ENCODE data around the gene RUNX1. TPM values are rescaled to one million over a fixed set of nuclear protein-coding genes. Genes with fewer than 3 reads are reported as not detected.

The RUNX1 gene
- total and polyA plus RNA-seq, 2 of the 13 experiments (the other 11 are each of a cell fraction or from before 2014, with no cell fraction given), result 5.4 to 6.4 TPM

DNA sequence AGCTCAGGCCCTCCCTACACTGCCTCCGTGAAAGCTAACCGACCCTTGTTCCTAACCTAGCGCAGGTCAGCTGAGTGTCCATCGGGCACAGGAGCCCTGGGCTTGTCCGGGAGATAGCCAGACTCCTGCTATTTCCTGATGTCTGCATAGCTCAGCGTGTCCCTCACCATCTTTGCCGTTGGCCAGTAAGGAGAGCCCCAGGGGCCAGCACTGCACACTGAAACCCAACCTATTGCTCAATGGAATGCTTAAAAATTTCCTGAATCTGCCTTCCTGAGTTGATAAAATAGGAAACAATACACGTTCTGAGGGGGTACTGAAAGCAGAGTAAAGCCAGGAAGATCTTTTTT lies 2.2 kb downstream of the RUNX1 start (continued):
- no peak for TF ChIP-seq ATF7-NPFF (CRISPR knock-in tag; IDR thresholded peaks at IDR 0.05; ENCODE audit: low read depth)
- no peak for TF ChIP-seq GPN1 (CRISPR knock-in tag; IDR thresholded peaks at IDR 0.05; ENCODE audit: borderline replicate concordance)
- TF ChIP-seq, protein P1, sequence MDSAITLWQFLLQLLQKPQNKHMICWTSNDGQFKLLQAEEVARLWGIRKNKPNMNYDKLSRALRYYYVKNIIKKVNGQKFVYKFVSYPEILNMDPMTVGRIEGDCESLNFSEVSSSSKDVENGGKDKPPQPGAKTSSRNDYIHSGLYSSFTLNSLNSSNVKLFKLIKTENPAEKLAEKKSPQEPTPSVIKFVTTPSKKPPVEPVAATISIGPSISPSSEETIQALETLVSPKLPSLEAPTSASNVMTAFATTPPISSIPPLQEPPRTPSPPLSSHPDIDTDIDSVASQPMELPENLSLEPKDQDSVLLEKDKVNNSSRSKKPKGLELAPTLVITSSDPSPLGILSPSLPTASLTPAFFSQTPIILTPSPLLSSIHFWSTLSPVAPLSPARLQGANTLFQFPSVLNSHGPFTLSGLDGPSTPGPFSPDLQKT (CRISPR knock-in tag; IDR thresholded peaks at IDR 0.05; ENCODE audit: borderline replicate concordance), result no peak
- TF ChIP-seq ZNF773 (CRISPR knock-in tag; IDR thresholded peaks at IDR 0.05; ENCODE audit: borderline replicate concordance), result no peak
- no peak for TF ChIP-seq ZKSCAN8 (CRISPR knock-in tag; IDR thresholded peaks at IDR 0.05; ENCODE audit: borderline replicate concordance)
- TF ChIP-seq, protein P2, sequence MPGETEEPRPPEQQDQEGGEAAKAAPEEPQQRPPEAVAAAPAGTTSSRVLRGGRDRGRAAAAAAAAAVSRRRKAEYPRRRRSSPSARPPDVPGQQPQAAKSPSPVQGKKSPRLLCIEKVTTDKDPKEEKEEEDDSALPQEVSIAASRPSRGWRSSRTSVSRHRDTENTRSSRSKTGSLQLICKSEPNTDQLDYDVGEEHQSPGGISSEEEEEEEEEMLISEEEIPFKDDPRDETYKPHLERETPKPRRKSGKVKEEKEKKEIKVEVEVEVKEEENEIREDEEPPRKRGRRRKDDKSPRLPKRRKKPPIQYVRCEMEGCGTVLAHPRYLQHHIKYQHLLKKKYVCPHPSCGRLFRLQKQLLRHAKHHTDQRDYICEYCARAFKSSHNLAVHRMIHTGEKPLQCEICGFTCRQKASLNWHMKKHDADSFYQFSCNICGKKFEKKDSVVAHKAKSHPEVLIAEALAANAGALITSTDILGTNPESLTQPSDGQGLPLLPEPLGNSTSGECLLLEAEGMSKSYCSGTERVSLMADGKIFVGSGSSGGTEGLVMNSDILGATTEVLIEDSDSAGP (CRISPR knock-in tag; IDR thresholded peaks at IDR 0.05; ENCODE audit: borderline replicate concordance), result no peak
- no peak for TF ChIP-seq MXI1 (IDR thresholded peaks at IDR 0.05; ENCODE audit: borderline replicate concordance, low read depth, low read length)
- no peak for TF ChIP-seq ZC3H13 (CRISPR knock-in tag; IDR thresholded peaks at IDR 0.05)

DNA sequence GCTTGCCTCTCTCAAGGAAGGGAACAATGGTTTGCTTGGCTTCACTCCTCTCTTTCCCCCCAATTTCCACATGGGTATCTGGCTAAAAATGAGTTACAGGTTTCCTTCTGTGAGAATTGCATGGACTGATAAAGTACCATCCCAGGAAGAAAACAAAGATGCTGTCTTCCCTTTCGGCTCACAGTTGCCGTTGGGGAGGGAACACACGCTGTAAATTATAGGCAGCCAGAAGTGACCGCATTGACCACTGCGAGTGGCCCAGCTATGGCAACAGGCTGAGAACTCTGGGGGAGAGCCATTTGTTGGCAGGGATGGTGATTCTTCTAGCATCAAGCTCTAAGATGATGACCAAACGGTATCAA lies 2.9 kb downstream of the RUNX1 start:
- in situ Hi-C loops (cut with HindIII; ENCODE audit: extremely low pct_ligation_motif_present, low pct_unique_long_range_greater_than_20kb), result no loop called here
- Histone ChIP-seq H3K27me3 (ENCODE audit: control insufficient read depth in 1 of 2, insufficient read depth in 2 of 2, low read length in 2 of 2) (no peaks in the 10 kb centered on the region), H2AFZ (ENCODE audit: low read length) (no peak overlapping the region), H3K9ac (ENCODE audit: insufficient read depth, low read depth, low read length) (no peak overlapping the region), H3K27ac (ENCODE audit: extremely low read length, insufficient read depth, low read length) (no peak overlapping the region), H3K9me3 (ENCODE audit: low read length) (no peaks in the 10 kb centered on the region), H4K20me1 (ENCODE audit: insufficient read depth, low read length) (no peaks in the 10 kb centered on the region), H3K4me3 (replicated peaks in 1 of 3; ENCODE audit: insufficient read depth in 1 of 3, low read depth in 2 of 3, low read length in 3 of 3) (no peak overlapping the region), H3K79me2 (ENCODE audit: insufficient read depth, low read length) (no peaks in the 10 kb centered on the region), H3K36me3 (replicated peaks in 1 of 2; ENCODE audit: control insufficient read depth in 1 of 2, insufficient read depth in 2 of 2, low read length in 2 of 2) (no peaks in the 10 kb centered on the region), H3K4me2 (ENCODE audit: low read depth, low read length) (no peak overlapping the region), H3K4me1 (ENCODE audit: insufficient read depth, low read length) (peaks cover 42% of the 10 kb centered on the region)
- WGBS (ENCODE audit: low lambda C conversion rate), result 95% methylated on average over 6 of the region's 6 CpGs
- DNase-seq (ENCODE audit: low spot score) (no peak), FAIRE-seq (no peak), ATAC-seq (no peak)
- POLR2A ChIA-PET, result interaction anchor here (1.5 kb wide), 1 partner anchor 157 kb away, joined by 7 read pairs; no protein-coding TSS in a partner anchor
- BruUV-seq (replicated peaks), result no TSS peak
- intact Hi-C loops (cut with micrococcal nuclease; ENCODE audit: unreplicated experiment), result no loop called here
- CTCF ChIA-PET (ENCODE audit: low intra/inter-chr PET ratio, low total read pairs), result no interaction called here
- TF ChIP-seq DR1 (CRISPR knock-in tag; IDR thresholded peaks at IDR 0.05), result no peak
- TF ChIP-seq MED1 (CRISPR knock-in tag; IDR thresholded peaks at IDR 0.05), result no peak
- TF ChIP-seq WIZ (CRISPR knock-in tag; IDR thresholded peaks at IDR 0.05), result no peak
- TF ChIP-seq KAT2B (IDR thresholded peaks at IDR 0.05; ENCODE audit: borderline replicate concordance, low read depth, low read length), result no peak
- TF ChIP-seq, protein P3, sequence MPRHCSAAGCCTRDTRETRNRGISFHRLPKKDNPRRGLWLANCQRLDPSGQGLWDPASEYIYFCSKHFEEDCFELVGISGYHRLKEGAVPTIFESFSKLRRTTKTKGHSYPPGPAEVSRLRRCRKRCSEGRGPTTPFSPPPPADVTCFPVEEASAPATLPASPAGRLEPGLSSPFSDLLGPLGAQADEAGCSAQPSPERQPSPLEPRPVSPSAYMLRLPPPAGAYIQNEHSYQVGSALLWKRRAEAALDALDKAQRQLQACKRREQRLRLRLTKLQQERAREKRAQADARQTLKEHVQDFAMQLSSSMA (CRISPR knock-in tag; IDR thresholded peaks at IDR 0.05), result no peak
- TF ChIP-seq, protein P4, sequence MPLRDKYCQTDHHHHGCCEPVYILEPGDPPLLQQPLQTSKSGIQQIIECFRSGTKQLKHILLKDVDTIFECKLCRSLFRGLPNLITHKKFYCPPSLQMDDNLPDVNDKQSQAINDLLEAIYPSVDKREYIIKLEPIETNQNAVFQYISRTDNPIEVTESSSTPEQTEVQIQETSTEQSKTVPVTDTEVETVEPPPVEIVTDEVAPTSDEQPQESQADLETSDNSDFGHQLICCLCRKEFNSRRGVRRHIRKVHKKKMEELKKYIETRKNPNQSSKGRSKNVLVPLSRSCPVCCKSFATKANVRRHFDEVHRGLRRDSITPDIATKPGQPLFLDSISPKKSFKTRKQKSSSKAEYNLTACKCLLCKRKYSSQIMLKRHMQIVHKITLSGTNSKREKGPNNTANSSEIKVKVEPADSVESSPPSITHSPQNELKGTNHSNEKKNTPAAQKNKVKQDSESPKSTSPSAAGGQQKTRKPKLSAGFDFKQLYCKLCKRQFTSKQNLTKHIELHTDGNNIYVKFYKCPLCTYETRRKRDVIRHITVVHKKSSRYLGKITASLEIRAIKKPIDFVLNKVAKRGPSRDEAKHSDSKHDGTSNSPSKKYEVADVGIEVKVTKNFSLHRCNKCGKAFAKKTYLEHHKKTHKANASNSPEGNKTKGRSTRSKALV (CRISPR knock-in tag; IDR thresholded peaks at IDR 0.05), result no peak
- TF ChIP-seq ZNF431 (CRISPR knock-in tag; IDR thresholded peaks at IDR 0.05; ENCODE audit: borderline replicate concordance, low read depth), result no peak
- TF ChIP-seq, protein P5, sequence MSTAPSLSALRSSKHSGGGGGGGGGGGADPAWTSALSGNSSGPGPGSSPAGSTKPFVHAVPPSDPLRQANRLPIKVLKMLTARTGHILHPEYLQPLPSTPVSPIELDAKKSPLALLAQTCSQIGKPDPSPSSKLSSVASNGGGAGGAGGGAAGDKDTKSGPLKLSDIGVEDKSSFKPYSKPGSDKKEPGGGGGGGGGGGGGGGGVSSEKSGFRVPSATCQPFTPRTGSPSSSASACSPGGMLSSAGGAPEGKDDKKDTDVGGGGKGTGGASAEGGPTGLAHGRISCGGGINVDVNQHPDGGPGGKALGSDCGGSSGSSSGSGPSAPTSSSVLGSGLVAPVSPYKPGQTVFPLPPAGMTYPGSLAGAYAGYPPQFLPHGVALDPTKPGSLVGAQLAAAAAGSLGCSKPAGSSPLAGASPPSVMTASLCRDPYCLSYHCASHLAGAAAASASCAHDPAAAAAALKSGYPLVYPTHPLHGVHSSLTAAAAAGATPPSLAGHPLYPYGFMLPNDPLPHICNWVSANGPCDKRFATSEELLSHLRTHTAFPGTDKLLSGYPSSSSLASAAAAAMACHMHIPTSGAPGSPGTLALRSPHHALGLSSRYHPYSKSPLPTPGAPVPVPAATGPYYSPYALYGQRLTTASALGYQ (CRISPR knock-in tag; IDR thresholded peaks at IDR 0.05), result no peak

Measured in HepG2 (cell line).